Amniotic epithelial cell (primary cell): ENCODE measurements around the gene METTL24.

Source experiments
- DNase-seq: peaks from one replicate; pipeline ENCODE4 v3.0.0-alpha.2; 2010; ENCODE audit warnings: low read depth

METTL24 gene, protein sequence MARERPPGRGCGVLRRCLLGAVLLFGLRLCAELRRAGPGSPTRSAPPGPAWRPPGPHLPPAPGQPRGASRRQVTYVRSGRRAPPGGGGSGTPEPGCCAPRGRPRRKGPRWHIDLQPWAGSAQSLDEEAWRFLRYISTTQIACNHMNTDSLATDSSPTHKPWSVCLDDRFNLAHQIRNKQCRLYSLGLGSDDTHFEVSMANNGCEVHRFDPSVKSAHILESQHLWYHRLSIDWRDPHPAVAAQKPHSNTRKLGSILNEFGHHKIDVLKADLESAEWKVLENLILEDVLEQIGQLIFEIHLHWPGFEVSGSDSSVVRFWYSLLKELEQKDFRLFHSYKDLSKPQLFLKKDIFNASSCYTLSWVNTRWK

DNA sequence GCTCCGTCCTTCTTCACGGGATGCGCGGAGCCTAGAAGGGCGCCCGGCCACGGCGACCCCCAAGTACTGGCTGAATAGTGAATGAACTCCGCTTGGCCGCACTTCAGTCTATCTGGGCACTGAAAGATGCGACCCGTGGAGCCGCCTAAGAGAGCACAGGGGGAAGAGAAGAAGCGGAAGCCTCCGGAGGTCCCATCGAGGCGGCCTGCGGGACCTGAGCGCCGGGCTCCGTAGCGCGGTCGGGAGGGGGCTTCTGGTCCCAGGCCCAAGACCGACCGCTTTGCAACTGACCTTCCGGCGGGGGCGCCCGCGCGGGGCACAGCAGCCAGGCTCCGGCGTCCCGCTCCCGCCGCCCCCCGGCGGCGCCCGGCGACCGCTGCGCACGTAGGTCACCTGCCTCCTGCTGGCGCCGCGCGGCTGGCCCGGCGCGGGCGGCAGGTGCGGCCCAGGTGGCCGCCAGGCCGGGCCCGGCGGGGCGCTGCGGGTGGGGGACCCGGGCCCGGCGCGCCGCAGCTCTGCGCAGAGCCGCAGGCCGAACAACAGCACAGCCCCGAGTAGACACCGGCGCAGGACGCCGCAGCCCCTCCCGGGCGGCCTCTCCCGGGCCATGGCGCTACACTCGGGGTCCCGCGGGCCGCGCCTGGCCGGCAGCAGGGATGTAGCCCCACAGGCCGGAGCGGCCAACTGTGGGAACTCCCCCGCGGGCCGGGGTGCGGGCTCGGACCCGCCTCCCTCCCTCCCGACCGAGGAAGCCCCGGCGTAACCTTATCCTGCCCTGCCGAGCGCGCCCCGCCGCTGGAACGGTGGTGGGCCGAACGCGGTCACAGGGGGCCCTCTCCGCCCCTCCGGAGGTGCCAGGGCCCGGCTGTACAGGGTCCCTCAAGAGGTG, at the start of gene METTL24:
METTL24 (minus strand) TSS at position 686 of the 889 bp plus-strand sequence; CDS start at position 609, 77 bp downstream.
- DNase-seq: no peak

DNA sequence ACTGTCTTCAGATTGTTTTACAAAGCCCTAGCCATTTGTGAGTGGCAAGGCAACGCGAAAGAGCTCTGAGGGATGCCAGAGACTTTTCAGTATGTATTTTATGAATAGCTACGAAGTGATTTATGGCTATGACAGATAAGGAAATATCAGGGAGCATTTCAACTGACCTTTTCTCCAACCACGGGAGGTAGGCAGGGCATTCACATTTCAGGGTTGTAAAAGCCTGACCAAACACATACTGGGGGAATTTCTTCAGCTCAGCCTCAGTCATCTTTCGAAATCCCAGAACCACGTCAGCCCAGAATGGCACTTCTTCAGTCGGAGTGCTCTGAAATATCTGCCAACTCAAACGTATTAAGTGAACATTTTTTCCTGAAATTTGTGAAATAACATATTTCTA, 46.5 kb upstream of the METTL24 start:
- DNase-seq: peak; percentile 84

DNA sequence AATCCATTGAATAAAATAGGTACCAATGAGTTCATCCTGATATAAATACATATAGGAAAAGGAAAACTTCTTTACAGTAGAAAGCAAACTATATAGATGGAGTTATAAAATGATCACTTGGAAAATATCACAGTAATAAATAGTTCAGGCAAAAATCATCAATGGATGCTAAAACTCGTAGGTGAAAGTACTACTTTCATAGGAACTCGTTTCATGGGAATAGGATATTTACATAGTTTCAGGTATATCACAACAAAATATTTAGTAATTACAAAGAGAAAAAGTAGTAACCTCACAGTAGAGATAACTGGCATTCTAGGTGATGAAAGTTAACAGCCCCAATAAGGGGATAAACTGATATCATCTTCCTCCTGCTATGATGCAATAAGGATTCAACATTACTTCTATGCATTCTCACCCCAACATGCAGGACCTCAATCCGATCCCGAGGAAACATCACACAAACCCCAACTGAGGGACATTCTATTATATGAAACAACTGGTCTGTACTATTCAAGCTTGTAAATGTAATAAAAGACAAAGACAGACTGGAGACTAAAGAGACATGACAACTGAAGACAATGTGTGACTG, 43.5 kb upstream of the METTL24 start:
- no peak for DNase-seq

DNA sequence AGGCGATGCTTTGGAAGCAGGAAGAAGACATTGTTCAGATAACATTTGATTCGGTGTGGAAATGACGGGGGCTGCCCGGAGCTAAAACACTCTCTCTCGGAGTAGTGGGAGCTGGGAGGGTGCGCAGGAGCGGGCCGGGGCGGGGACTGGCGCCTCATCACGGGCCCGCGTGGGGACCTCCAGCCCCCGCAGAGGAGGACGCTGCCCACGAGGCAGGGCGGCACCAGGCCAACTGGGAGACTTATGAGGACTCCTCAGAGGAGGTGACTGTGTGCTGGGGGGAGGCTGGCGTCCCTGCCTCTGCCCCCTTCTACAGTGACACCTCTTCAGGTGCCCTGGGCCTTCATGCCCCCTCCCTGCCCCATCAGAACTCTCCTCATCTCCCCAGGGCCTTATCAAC, 42.1 kb upstream of the METTL24 start:
- no peak for DNase-seq

DNA sequence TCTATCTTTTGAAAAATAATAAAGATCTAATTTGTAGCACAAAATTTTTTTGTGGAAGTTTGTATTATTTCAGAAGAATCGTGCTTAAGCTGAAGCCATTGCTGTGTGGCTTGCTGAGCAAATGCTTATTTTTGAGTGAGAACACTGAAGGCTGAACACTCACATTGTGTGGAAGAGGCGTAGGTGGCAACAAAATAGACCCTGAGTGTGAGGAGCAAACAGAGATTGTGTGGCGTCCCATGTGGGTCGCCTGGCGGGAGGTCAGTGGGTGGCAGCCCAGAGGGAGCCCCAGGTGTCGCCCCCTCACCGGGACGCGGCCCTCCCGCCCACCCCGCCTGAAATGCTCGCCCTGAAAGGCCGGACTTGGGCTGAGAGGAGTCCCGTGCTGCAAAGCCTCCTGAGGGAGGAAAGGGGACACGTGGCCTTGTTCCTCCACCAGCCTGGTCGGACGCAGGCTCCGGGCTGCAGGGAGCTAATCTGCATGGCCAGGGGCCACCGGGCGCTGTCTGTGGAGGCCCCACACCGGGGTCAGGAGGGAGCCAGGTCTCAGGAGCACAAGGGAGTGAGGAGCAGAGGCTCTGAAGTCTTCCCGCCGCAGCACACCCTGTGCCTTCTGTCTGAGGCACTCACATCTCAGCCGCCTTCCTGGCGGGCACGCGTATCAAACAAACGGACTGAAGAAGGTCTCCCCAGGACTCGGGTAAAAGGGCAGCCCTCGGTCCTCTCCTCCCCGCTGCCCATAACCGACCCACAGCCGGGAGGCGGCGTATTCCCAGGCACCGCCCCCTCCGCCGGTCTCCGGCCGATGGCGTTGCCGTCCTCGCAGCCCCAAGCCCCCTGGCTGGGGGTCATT, 41.3 kb upstream of the METTL24 start:
- DNase-seq: no peak

DNA sequence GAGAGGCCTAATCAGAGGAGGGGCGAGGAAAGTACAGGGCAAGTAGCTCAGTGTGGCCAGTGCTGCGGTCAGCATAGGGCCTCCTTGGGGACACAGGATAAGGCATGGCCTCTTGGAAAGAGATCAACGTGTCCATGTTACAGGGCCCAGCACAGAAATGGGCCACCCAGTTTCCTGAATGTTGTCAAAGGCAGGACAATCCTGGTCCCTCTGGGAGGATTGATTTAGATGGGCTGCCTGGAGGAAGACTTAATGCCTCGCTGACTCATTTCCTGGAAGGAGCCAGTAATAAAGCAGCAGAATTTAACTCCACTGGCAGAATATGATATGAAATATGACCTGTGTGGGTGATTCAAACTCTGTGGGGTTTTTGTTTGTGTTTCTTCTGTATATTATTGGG, 40.6 kb upstream of the METTL24 start:
- peak; percentile 58 for DNase-seq

DNA sequence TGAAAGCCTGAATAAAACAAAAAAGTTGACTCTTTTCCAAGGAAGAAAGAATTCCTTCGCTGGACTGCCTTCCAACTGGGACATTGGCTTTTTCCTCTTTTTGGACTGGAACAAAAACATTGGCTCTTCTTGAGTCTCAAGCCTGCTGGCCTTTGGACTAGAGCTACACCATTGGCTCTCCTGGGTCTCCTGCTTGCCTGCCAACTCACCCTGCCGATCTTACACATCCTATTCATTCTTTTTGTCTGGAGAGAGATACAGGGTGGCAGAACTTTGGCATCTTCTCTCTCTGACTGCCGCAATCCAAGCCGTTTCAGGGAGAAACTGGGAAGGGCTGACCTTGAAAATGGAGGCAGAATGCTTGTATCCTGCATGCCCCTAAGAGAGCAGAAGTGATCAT, 37.1 kb upstream of the METTL24 start:
- no peak for DNase-seq

DNA sequence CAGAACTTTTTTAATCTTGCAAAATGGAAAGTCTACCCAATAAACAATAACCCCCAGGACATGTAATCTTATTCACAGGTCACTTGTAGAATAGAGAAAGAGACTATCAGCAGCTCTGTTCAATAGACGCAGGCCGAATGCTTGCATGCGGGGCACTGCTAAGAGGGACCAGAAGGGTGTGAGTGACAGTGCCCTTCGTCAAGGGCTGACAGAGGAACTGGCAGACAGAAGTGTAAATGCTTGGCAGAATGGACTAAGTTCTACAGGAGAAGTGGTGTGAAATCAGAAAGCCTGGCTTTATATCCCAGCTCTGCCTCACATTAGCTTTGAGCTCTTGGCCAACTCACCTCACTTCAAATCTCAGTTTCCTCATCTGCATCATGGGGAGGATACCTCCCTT, 36.3 kb upstream of the METTL24 start:
- DNase-seq: no peak

DNA sequence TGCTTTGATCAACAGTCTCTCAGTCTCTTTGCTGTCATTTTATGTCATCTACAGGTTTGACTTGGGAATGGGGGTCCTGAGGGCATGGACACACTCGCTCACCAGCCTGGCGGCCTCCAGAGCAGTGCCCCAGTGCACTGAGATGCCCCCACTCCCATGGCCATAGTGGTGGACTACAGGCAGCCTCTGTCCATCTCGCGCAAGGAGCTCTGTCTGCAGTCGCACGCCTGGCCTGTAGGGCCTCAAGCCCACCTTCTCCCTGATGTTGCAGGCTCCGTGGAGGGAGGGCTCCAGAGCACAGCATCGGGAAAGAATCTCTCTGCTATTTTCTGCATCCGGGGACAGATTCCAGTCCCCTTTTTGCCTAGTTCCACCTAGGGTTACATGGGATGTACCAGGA, 34.6 kb upstream of the METTL24 start:
- DNase-seq: no peak

DNA sequence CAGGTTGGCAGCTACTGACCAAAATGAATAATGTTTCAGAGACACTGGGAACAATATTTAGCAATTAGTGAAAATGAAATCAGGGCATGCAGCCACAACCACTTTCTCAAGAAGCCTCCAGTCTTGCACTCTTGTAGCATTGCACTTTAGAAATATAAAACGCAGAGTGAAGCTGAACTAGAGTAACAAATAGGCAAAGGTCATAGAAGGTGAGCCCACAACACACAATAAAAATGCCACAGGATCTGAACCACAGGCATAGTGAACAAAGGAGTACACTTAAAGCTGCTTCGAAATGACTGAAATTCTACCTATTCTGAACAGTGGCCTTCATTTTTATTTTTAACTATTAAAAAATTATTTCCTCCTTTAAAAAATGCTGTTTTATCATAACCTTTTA, 32.3 kb upstream of the METTL24 start:
- DNase-seq: no peak

DNA sequence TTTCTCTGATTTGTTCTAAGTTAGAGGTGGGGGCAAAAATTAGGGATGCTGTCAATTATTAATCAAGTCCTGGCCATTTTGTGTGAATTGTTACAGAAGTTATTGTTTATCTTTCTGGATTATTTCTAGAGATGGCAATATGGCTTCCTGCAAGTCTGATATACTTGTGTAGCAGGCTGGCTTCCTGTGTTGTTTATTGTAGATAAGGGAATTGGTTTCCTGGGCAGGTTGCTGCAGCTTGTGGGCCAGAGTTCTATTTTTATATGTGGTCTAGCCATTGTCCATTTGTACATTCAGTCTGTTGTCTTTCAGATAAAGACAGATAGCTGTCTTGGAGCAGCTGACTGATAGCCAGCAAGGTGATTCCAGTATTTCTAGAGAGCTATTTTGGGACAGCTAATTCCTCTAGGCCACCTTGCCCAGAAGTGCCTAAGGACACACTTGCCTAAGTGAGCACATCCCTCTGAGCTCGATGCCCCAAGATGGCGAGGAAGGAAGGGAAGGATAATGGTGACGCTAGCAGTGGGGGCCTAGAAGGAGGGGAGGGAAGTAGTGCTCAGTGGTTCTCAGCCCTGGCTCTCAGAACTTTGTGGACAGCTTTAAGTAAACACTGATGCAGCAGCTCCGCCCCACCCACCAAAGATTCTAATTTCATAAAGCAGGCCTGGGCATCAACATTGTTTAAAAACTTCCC, 31.7 kb upstream of the METTL24 start:
- no peak for DNase-seq

DNA sequence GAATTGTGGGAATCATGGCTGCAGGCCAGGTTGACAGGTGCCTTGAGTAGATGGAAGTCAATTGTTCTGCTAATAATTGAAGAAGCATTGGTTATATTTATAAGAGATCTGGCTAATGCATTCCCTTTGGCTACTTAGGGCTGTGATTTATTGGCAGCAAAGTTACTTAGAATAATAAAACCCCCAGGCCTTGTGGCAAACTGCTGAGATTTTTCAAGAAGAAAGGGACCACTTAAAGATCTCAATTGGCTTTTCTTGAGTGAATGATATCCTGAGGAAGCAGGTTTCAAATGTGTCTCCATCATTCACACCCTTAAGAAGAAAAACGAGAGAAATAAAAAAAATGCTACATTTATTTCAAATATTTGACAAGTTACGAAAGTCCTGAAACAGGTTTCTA, 29.8 kb upstream of the METTL24 start:
- DNase-seq: no peak

DNA sequence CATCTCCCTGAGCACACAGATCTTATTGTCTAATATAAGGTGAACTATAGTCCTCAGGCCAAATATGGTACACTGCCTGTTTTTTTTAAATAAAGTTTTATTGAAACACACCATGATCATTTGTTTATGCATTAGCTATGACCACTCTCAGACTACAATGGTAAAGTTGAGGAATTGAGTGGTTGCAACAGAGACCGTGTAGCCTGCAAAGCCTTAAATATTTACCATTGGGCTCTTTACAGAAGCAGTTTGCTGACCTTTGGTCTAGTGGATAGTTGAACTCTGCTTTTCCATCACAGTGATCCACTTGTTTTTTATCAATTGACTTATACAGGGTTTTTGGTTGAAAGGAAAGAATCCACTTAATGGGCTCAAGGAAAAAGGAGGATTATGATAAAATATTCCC, 27.3 kb upstream of the METTL24 start:
- no peak for DNase-seq

DNA sequence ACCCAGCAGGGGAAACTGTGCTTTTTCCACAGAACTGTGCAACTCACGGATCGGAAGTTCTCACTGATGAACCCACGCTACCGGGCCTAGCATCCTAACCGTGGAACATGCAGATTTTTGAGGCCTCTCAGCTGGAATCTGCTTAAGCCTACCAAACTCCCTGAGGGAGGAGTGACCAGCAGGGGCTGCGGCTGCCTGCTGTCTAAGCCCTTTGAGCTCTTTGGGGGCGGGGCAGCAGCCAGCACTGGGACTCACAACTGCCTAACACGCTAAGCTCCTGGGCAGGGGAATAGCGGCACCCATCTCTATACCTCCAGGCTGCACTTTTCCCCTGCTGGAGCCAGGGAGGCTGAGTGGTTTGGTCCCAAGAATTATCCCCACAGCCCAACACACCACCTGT, 20.4 kb upstream of the METTL24 start:
- no peak for DNase-seq

DNA sequence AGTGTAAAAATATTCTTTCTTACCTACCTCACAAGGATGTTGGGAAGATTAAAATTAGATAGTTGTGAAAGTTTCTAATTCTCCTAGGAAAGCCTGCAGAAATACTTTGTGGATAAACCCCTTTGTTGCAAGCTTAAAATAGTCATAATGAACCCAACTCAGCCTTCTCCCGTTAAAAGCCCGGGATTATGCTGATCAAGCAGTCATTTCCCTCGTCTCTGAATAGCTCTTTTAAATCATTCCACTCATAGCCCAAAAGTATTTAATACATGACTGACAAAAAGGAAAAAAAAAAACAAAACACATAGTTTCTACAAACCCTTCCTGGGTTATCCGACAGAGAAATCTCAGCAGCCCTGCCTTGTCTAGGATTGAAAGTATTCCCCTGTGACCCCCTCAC, 10.9 kb upstream of the METTL24 start:
- no peak for DNase-seq

DNA sequence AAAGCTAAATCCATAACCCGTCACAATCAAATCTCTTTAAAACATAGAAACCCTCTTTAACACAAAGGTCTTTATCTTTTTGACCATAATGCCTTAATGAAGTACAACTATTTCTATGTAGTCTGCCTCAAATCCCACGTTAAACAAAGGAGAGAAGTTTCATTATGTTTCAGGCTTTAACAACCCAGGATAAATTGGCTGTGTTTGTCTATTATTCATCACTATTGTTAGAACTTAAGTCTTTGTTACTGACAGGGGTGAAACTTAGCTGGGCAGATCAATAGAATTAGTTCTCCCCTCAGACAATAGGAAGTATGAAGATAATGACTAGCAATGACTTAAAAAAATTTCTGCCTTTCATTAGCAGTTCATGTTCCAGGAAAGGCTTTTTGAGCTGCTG, 10.1 kb upstream of the METTL24 start:
- DNase-seq: no peak

DNA sequence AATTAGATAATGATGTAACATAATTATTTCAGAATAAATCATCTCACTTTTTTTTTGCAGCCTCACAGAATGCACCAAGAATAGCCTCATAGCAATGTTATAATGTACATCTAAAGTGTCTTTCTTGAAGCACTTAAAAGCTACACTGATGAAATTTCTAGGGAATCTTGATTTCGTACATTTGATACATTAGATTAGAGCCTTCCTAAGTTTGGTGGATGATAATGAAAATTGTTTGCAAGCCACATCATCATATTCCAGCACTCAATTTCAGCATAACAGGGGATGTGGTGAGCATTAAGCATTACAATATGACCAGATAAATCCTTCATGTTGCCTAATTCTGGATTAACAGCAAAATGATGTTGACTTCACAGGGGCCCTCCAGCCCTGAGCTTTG, 9.7 kb upstream of the METTL24 start:
- peak; percentile 71 for DNase-seq

DNA sequence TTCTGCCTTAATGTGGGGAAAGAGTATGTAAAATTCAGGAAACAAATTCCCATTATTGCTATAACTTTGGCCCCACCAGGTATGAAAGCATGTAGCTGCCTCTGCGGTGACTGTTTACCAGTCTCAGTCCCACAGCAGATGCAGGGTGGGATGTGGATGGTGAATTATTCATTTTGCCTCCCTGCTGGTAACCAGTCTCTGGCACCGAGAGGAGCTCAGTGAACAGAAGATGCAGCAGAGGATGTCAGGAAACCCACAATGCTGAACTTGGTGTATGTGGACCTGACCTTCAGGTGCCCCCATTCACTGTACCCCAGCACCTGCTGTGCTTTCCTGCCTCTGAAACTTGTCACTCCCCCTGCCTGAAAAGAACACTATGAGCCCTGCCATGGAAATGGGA, 8.8 kb upstream of the METTL24 start:
- no peak for DNase-seq

DNA sequence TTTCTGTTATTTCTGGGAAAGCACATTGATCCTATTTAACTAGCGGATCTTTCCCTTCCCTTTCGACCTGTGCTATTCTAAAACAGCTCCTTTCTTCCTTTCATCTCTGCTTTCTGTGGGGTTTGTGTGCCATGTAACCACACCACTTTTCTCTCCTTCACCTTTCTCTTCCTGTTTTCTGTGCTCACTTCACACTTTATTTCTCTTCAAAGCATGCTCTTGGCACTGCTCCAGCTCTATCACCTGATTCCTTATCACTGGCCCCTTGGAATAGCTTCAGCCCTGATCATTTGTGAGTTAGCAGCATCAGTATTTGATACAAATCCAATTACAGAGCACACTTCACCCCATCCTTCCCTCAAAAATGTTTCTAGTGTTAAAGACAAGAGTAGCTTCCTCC, 8.1 kb upstream of the METTL24 start:
- no peak for DNase-seq

DNA sequence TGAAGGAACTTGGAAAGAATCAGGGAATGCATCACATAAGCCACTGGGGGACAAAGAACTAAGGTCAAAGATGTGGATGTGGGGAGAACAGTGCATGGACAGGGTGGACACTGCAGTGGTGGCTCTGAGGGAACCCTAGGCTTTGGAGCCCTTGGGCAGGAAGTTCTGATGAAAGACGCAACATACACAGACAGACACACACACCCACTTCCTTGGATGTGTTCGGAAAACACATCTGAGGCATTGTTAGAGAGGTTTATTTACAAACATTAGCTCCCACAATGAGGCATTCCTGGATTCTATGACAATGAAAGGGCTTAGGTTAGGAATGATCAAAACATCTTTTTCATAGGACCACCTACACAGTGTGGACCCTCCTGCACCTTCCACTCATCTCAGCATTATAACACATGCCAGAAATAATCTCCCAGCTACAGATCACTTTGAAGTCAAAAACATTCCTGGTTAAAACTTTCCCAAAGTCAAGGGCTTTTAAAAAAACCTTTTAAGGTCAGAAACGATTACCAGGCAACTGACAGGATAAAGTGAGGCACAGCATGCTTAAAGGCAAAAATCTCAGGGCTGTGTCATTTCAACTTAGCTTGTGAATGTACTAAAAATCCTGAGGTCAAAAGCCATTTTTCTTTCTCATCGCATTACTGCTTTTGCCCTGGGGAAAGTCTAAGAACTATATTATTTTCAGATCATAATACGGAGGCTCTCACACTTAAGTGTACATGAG, 6.4 kb upstream of the METTL24 start:
- DNase-seq: no peak

DNA sequence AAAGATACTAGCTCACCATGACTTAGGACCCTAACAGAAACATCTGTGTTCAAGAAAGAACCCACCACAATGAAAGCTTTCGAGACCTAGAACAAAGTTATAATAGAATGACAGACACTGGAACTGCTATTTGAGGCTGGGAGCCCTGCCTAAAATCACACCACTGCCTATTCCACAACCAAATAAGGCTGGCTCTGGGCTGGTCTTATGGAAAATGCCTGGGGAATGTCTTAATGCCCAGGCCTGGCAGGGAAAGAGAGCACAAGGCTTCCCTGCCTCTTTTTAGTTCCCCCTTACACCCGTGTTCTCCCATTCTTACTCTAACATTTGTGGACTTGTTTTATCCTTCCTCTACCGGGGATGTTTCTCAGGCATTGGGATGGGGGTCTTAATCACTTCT, 5.6 kb upstream of the METTL24 start:
- no peak for DNase-seq
